Measurements from ENCODE around the gene ZIC4.

The ZIC4 gene

GRCh38 chr3:147368561-147369221, 37.7 kb downstream of the ZIC4 start:
- DNase-seq: no peak

DNA sequence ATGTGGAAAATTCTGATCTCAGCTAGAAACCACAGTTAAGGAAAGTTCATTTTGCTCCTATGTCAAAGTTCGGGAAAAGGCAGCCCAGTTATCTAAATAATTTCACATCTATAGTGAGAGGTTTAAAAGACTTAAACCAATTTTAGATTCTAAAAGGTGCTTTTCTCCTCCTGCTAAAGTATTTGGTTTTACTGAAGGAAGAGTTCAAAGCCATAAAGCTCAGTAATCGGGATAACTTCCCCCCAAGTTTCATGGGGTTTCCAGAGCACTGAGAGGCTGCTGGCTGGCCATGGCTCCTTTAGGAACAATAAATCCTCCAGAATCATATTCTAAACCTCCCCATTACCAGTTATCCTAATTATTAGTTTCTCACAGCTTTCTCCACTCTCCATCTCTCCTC, 38.2 kb downstream of the ZIC4 start:
- DNase-seq: no peak

DNA sequence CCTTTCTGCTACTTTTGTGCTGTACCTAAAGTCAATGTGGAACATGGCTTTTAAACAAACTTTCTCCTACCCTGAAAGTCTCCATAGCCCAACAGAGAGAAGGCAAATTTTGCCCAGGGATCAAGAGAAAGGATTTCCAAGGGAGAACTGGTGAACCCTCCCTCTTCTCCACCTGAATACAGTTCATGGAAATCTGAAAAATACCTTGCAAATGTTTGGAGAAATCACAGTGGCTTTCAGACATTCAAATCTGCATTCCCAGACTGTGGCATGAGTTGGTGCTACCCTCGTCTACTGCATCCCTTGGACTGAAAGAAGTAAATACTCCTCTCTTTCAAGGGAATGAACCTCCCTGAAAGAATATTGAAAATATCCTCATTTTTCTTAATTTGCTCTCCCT, 38.7 kb downstream of the ZIC4 start:
- no peak for DNase-seq

GRCh38 chr3:147365196-147366115, 40.9 kb downstream of the ZIC4 start:
- no peak for DNase-seq

DNA sequence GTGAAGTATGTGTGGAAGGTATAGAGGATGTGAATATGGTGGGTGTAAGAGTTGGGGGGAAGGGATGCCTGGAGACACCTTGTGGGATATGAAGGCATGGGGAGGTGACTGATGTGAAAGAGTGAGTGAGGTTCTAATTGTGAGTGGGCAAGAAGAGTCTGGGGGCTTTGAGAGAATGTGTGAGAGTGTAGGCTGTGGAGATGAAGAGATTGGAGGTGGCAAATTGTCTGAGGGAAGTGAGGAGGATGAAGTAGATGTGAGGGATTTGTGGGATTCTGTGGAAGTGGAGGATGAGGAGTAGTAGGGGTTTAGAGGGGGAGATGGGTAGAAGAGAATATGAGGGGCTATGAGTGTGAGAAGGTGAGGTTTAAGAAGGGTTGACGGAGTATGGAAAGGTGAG, 41.6 kb downstream of the ZIC4 start:
- DNase-seq: no peak

GRCh38 chr3:147361454-147362420, 44.6 kb downstream of the ZIC4 start:
- peak; percentile 30 to 62 (median 53) for DNase-seq

GRCh38 chr3:147360646-147361453, 45.5 kb downstream of the ZIC4 start:
- no peak for DNase-seq

GRCh38 chr3:147360051-147360439, 46.3 kb downstream of the ZIC4 start:
- DNase-seq: no peak

DNA sequence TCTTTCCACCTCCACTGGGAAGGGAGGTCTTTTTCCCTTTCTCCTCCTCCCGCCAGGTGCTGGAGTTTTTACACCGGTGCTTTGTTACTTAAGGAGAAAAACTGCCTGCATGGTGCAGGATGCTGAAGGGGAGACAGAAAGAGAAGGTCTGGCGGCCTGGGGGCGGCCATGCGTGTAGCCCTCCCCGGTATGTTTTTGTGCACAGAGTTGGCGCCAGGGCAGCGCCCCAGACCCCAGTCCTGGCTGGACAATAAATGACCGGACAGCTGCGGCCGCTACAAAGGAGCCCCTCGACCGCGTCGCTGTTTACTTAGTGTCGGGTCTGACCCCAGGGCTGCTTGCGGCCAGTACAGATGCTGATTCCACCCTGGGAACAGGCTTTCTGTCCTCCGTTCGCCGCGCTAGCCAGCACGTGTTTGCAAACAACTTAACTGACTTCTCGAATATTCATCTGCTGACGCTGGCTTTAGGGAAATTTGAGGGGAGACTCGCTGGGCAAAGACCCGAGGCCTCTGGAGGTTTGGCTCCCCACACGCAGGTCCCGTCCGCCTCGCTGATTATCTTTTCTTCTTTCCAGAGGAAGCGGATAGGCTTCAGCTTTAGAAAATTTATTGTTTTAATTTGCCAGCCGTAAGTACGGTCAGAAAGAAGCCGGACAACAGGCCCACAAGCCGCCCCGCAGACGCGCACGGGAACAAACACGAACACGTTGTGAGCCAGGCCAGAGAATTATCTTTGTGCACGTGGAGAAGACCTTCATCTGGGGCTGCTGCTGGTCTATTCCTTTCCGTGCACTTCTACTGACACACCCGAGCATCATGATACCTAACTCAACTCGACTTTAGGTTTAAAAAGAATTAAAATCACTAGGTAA, 46.9 kb downstream of the ZIC4 start:
- no peak for DNase-seq

GRCh38 chr3:147358144-147358992, 48.0 kb downstream of the ZIC4 start:
- no peak for DNase-seq

GRCh38 chr3:147356909-147357900, 49.1 kb downstream of the ZIC4 start:
- no peak for DNase-seq

GRCh38 chr3:147356145-147356908, 50.0 kb downstream of the ZIC4 start:
- DNase-seq: no peak

GRCh38 chr3:147355753-147356090, 50.6 kb downstream of the ZIC4 start:
- DNase-seq: no peak

DNA sequence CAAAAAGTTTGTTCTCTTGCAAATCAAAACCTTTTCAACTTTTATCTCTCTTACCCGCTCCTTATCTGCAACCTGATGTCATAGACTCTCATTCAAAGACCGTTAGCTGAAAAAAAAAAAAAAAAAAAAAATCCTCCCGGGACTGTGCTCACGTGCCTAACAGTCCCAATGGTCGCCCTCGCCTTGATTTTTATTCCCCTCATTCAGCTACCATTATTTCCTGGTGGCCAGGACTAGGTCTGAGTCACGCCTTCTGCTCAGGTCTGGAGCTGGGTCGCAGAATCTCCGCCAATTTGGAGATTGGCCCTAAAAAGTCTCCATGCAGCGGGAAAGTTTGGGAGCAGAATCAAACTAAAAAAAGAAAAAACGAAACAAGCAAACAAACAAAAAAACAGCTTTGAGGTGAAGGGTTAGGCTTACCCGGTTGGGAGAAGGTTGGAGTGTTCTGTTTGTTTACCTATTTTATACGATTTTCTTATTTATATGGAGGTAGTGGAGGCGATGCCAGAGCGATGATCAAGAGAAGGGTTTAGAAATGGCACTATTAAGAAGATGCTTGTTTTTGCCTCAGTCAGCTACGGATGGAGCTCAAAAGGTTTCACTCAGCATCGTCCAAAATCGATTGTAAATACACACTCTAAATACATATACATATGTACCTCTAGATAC, 51.1 kb downstream of the ZIC4 start:
- DNase-seq: no peak

DNA sequence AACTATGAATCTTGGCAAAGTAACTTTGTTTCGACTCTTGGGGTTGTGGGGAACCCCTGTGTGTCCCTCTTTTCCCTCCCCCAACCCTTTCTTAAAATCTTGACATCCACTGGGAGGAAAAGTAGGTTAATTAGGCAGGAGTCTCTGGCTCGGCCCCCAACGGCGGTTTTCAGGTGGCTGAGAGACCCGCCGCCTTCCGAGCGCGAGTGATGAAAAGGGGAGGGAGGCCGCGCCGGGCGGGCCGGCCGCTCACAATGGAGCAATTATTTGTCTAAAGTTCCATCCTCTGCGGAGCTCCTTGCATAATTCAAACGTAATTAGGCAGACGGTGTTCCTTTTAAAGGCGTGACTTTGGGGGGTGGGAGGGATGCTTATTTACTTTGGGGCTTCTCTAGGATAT, 51.7 kb downstream of the ZIC4 start:
- no peak for DNase-seq

DNA sequence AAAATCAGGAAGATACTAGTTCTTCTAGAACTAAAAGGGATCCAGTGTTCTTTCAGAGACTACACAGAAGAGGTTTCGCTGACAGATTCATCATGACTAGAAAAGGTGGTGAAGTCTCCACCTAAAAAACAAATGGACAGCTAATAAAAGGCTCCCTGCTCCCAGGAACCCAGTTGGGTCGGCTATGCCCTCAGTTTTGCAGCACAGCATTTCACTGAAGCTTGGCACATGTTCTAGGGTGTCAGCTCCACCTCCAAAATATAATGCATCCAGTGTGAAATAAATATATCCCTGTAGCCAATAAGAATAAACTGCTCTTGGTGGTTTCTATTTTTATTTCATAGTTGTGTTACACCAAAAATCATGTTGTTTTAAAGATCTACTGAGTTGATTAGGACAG, 55.0 kb downstream of the ZIC4 start:
- DNase-seq: no peak

DNA sequence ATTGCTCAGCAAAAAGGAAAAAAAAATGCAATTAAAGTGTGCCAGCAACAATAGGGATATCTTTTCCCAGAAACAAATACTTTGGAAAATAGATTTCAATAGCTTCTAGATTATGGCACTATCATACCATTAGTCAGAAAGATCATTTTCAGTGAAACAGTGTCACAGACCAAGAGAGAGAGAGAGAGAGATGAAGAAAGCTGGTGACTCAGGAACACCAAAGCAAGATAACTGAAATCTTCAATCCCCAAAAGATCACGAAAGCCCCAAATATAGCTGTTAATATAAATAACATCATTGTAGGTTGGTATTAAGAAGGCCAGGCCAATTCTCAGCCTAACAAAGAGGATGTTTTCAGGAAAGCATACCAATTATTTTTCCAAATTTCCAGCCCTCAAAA, 57.4 kb downstream of the ZIC4 start:
- DNase-seq: no peak

- DNase-seq: no peak
Observed at GRCh38 chr3:147343926-147344325, 62.4 kb downstream of the ZIC4 start.

All from suppressor macrophage treated with lipopolysaccharide for 1 hour (primary cell).